GM18517 (cell line): ENCODE results near the gene IPO5.

ENCODE experiments used
- ATAC-seq: cut with Tn5 transposase; IDR thresholded peaks from one replicate; pipeline ENCODE4 v1.9.1; 2021; ENCODE audit warnings: mild to moderate bottlenecking, moderate library complexity; ENCODE audit not compliant: unreplicated experiment

IPO5 gene

DNA sequence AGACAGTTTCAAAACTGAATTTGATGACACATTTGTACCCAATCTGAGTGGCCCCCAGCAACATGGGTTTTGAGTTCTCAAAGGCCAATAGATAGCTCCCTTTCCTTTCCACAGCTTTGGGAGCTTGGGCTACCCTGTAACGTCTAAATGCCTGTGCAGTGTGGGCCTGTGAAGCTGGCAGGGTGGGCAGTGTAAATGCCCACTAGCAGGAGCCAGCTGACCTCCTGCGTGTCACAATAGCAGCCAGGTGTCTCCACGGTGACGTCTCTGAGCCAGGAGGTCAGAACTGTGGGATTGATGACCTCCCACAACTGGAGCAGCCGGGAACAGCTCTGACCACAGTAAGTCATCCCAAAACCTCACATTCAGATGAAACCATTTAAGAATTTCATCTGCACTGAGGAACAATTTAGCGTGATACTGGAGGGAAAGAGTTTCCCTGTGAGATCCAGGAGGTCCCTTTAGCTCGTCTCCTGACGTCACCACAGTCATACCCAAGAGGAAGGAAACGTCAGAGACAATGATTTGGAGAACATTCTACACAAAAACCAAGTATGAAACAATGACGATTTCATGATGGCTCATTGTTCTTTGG lies at the start of gene IPO5:
Gene IPO5 (plus strand): TSS at position 300 of the 595 bp plus-strand sequence. CDS start 23,022 bp downstream, outside the sequence.
- ATAC-seq: no peak

DNA sequence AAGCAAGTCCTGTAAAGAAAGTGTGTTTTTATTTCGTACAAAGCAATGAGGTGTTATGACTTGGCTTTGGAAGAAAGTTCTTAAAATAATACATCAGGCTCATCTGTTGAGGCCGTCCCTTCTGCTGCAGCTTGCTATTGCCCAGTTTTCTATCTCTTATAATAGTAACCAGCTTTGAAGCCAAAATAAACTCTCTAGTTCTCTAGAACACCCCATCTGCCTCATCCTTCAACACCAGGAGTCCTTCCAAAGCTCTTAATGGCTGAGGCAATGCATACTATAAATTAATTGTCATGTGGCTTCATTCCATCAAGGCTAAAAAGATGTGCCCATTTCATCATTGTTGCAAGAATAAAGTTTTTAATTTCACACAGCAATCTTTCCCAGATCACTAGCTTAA lies 49.4 kb upstream of the IPO5 start:
- no peak for ATAC-seq

DNA sequence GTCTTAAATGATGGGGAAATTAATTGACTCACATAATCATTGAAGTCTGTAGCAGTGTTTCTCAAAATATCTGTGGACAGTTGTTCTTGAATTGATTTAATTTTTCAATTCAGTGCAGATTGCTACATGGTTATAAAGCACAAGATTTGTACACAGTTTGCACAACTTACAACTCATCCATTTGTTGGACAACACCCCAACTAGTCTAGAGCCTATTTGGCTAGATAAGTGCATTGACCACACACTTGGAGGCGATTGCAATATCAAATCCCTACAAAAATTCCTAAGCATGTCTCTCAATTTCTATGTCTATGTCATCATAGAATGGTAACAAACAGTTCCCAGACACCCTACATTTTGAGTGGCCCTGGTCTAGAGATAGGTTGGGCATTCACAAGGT lies 48.0 kb upstream of the IPO5 start:
- ATAC-seq: no peak

DNA sequence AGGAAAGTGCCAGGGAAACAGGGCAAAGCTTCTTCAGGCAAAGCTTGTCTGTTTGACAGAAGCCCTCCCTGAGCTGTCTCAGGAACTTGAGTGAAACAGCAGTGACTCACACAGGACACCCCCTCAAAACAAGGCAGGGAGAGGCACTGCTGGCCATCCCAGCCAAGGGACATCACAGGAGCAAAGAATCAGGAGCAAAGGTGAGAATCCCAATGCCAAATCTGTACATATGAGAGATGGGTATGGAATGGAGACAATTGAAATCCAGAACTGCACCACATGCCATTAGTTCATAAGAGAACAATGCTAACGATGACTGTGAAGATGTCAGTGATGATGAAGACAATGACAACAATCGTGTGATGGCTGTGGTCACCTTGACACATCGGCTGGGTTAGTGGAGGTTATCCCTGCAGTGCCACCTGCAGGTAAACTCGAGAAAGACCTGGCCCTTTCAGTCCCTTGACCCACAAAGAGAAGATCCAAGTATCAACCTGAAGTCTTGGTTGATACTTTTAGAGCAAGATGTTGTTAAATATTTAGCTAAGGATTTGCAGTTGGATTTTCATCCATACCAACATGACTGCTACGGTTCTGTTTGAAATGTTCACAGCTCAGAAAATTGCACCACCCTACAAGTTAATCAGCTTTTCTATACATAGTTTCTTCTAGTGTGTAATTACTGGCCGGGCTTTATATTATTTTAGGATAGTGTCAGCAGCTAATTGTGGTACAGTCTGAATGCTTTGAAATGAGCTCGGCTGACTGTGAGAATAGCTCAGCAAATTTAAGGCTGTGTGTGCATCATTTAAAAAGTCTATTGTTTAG lies 42.0 kb upstream of the IPO5 start:
- ATAC-seq: peak; percentile 55

GRCh38 chr13:97912139-97912535 lies 41.3 kb upstream of the IPO5 start:
- no peak for ATAC-seq

DNA sequence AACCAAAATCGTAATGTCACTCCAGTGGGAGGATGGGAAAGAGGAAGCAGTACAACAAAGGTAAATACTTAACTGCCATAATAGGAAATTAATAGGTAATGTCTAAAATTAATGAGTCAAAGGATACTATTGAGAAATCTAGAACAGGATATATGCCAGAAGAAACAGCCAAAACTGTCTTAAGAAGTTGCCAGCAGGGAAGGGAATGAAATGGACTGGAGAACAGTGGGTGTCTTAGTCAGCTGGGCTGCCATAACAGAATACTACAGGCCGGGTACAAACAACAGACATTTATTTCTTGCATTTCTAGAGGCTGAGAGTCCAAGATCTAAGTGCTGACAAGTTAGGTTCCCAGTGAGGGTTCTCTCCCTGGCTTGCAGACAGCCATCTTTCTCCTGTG lies 40.3 kb upstream of the IPO5 start:
- no peak for ATAC-seq

GRCh38 chr13:97914540-97914939 lies 38.9 kb upstream of the IPO5 start:
- no peak for ATAC-seq

GRCh38 chr13:97921176-97921816 lies 32.2 kb upstream of the IPO5 start:
- no peak for ATAC-seq

- ATAC-seq: no peak
These were observed 25.2 kb upstream of the IPO5 start for GRCh38 chr13:97928301-97928700.

DNA sequence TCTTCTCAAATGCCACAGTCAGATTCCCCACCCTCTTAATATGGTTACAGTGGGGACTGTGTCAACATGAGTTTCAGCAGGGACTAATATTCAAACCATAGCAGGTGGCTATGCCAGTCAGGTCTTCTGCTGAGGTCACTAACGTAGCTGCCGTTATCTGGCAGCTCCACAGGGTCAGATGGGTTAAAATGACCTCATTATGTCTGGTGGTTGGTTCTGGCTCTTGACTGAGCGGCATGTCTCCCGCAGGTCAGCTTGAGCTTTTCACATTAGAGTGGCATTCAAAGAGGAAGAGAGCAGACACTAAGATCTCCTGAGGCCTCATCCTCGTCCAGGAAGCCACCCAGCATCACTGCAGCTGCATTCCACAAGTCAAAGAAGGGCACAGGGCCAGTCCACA lies 21.4 kb upstream of the IPO5 start:
- no peak for ATAC-seq

DNA sequence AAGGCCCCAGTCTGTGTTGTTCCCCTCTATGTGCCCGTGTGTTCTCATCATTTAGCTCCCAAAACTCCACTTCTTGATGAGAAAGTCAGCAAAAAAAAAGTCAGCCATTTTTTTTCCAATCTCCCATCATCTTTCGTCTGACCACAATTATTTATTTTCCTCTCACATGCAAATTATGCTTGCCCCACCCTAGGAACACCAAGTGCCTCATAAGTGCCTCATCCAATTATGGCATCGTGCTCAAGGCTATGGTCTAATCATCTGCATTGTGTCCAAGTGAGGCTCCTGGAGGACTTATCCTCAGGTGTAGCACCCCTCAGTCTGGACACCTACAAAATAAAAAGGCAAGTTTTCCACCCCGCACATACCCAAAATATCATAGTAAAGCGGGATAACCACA lies 20.8 kb upstream of the IPO5 start:
- no peak for ATAC-seq

GRCh38 chr13:97933776-97934175 lies 19.7 kb upstream of the IPO5 start:
- no peak for ATAC-seq

DNA sequence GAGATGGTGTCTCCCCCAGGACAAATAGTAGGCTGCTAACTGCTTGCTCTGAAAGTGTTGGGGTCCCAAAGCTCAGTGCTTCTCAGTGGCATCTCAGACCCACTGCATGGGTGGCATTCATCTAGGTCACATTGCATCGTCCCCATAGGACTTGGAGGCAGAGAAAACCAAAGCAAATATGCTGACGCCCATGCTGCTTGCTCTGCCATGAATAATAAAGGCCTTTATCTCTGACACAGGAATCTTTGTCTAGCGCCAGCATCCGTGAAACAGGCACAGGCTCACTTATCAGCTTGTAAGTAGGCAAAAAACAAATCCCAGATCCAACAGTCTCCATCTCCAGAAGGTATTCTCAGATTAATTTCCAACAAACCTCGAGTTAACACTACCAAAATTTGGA lies 18.9 kb upstream of the IPO5 start:
- no peak for ATAC-seq

DNA sequence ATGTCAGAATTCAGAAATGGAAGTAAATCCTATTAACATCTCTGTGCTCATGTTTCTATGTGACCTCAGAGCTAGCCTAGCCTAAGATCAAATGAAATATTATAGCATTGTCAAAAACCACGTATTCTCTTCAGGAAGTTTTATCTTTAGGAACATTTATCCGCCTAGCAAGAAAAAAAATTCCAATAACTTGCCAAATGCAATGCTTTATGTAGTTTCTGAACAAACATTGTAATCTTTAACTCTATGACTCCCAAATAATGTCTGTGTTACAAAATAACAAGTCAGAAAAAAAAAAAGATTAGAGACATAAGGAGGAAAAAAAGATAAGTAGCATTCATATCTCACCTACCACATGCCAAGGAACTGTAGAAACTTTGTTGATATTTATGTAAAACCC lies 18.4 kb upstream of the IPO5 start:
- no peak for ATAC-seq

GRCh38 chr13:97936036-97936435 lies 17.4 kb upstream of the IPO5 start:
- ATAC-seq: no peak

GRCh38 chr13:97938706-97939475 lies 14.6 kb upstream of the IPO5 start:
- no peak for ATAC-seq

DNA sequence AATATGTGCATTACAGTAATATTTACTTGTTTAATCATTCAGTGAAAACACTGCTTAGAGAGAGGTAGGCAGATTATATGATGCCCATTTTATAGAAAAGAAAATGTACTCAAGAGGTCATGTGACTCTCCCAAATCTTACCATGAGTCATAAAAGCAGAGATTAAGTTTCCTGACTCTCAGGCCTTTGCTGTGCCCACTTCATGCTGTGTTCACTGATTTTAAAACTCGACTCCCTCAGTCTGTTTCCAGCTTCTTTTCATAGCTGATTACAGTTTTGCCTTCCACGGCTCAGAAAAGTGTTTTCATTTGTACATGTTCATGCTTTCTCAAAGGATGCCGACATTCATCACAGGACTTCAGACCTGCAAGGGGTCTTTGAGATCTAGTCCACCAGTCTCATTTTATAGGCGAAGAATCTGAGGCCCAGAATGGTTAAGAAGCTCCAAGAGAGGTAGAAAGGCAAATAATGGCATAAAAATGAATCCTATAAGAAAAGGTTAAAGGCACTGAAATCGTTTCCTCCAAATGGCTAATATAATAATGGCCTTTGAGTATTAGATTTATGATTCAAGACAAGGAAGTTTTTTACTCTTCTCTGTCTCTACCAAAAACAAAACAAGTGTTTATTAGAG lies 9.0 kb upstream of the IPO5 start:
- no peak for ATAC-seq

- no peak for ATAC-seq
These were observed 8.1 kb upstream of the IPO5 start for GRCh38 chr13:97945342-97945741.

DNA sequence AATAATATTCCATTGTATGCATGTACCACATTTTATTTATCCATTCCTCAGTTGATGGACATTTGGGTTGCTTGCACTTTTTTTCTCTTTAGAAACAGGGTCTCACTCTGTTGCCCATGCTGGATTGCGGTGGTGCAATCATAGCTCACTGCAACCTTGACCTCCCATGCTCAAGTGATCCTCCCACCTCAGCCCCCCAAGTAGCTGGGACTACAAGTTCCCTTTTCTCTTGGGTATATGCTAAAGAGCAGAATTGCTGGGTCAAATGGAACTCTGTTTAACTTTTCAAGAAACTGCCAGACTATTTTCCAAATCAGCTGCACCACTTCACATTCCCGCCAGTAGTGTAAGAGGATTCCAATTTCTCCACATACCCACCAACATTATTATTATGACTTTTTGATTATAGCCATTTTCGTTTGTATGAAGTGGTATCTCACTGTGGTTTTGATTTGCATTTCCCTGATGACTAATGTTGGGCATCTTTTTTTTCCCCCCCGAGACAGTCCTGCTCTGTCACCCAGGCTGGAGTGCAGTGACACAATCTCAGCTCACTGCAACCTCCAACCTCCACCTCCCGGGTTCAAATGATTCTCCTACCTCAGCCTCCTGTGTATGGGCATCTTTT lies 7.6 kb upstream of the IPO5 start:
- ATAC-seq: no peak

GRCh38 chr13:97946951-97947588 lies 6.4 kb upstream of the IPO5 start:
- no peak for ATAC-seq
